Endothelial cell of umbilical vein (primary cell): ENCODE data around the gene SEMA5A.

ENCODE experiments used
- EZH2 ChIP-seq: IDR thresholded peaks from 2 replicates; pipeline ENCODE4 v1.6.1; 2012; ENCODE audit warnings: borderline replicate concordance, low read depth, mild to moderate bottlenecking, moderate library complexity, low read length, inconsistent platforms; ENCODE audit not compliant: severe bottlenecking
- FOS ChIP-seq: IDR thresholded peaks from 2 replicates; pipeline ENCODE4 v1.6.1; 2011; ENCODE audit warnings: mild to moderate bottlenecking, low read length, moderate library complexity, borderline replicate concordance; ENCODE audit not compliant: insufficient read depth
- GATA2 ChIP-seq: IDR thresholded peaks from 2 replicates; pipeline ENCODE4 v1.7.0; 2011; ENCODE audit warnings: low read depth, mild to moderate bottlenecking, moderate library complexity, mixed read lengths, low read length; ENCODE audit not compliant: insufficient read length, insufficient read depth
- JUN ChIP-seq: IDR thresholded peaks from 2 replicates; pipeline ENCODE4 v1.6.1; 2011; ENCODE audit warnings: borderline replicate concordance, low read depth; ENCODE audit not compliant: insufficient read length, insufficient read depth
- MYC ChIP-seq: IDR thresholded peaks from one replicate; pipeline ENCODE4 v1.6.1; 2011; ENCODE audit warnings: mild to moderate bottlenecking, low read depth, low read length
- POLR2A ChIP-seq: IDR thresholded peaks from 2 replicates; pipeline ENCODE4 v1.6.1; 2012; ENCODE audit warnings: low read depth, mild to moderate bottlenecking, control low read depth, low read length
- POLR2AphosphoS5 ChIP-seq: IDR thresholded peaks from 2 replicates; pipeline ENCODE4 v1.6.1; 2012; ENCODE audit warnings: low read depth, mild to moderate bottlenecking, control low read depth, low read length, moderate library complexity; ENCODE audit not compliant: insufficient read depth
- TF ChIP-seq, protein P1 (sequence below), 2 donors: IDR thresholded peaks; 1 replicate in 1 of 2; 2 replicates in 1 of 2; pipeline ENCODE4 v1.5.1; 2011; ENCODE audit warnings: low read length in 2 of 2, mild to moderate bottlenecking in 2 of 2, moderate library complexity in 2 of 2, control low read depth in 1 of 2, inconsistent platforms in 1 of 2, low read depth in 1 of 2; ENCODE audit not compliant: insufficient read depth in 1 of 2; ENCODE audit errors: extremely low read depth in 1 of 2
- TF ChIP-seq, protein P2 (sequence below): IDR thresholded peaks from 2 replicates; pipeline ENCODE4 v1.6.1; 2011; ENCODE audit not compliant: insufficient read depth, insufficient read length

DNA sequence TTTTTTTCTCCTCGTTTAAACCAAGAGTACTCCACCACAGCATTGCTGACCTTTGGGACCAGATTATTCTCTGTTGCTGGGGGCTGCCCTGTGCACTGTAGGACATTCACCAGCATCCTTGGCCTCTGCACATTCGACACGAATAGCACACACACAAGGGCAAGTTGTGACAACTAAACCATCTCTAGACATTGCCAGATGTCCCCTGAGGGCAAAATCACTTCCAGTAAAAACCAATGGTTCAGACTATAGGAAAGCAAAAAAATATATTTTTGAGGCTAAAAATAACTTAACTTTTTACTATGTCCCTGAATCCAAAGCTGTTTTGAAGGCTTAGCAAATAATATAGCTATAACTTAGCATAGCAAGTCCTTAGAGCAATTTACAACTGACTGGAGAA, 65.9 kb downstream of the SEMA5A start:
- TF ChIP-seq POLR2A (no peak), POLR2AphosphoS5 (no peak), EZH2 (no peak), GATA2 (no peak), MYC (no peak), JUN (no peak), FOS (no peak)
- TF ChIP-seq, protein P1, sequence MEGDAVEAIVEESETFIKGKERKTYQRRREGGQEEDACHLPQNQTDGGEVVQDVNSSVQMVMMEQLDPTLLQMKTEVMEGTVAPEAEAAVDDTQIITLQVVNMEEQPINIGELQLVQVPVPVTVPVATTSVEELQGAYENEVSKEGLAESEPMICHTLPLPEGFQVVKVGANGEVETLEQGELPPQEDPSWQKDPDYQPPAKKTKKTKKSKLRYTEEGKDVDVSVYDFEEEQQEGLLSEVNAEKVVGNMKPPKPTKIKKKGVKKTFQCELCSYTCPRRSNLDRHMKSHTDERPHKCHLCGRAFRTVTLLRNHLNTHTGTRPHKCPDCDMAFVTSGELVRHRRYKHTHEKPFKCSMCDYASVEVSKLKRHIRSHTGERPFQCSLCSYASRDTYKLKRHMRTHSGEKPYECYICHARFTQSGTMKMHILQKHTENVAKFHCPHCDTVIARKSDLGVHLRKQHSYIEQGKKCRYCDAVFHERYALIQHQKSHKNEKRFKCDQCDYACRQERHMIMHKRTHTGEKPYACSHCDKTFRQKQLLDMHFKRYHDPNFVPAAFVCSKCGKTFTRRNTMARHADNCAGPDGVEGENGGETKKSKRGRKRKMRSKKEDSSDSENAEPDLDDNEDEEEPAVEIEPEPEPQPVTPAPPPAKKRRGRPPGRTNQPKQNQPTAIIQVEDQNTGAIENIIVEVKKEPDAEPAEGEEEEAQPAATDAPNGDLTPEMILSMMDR (IDR thresholded peaks at IDR 0.05; ENCODE audit: extremely low read depth in 1 of 2, insufficient read depth in 1 of 2, low read depth in 1 of 2, low read length in 2 of 2): no peak
- TF ChIP-seq, protein P2, sequence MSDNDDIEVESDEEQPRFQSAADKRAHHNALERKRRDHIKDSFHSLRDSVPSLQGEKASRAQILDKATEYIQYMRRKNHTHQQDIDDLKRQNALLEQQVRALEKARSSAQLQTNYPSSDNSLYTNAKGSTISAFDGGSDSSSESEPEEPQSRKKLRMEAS: no peak
